ENCODE measurements around the gene VAV1.
"Not testable (repeated sequence)": the region's sequence is repeated elsewhere in the genome, so short reads cannot be mapped to it uniquely, and the experiment has no call there.

Gene VAV1

DNA sequence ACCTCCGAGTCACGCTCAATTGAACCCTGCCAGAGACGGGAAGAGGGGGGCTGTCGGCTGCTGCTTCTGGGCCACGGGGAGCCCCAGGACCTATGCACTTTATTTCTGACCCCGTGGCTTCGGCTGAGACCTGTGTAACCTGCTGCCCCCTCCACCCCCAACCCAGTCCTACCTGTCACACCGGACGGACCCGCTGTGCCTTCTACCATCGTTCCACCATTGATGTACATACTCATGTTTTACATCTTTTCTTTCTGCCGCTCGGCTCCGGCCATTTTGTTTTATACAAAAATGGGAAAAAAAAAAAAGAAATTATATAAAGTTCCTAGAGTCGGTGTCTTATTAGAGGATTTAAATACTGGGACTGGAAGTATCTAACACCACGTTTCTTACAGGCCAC, 21.3 kb upstream of the VAV1 start:
- H3K9me3 ChIP-seq (ENCODE audit: control insufficient read depth, insufficient read depth, low read length): no peaks in the 10 kb centered on the region; the same call in 1 of the 2 replicates
- peaks cover 61% of the 10 kb centered on the region for H3K36me3 ChIP-seq (ENCODE audit: control insufficient read depth, insufficient read depth, low read length)
- H3K4me1 ChIP-seq (ENCODE audit: control insufficient read depth, insufficient read depth, low read length): peaks cover 8% of the 10 kb centered on the region
- no peak overlapping the region for H3K4me3 ChIP-seq (ENCODE audit: low read depth, low read length)
- H3K9ac ChIP-seq (ENCODE audit: low read depth, low read length): no peak overlapping the region
- H3K27me3 ChIP-seq (ENCODE audit: control insufficient read depth, insufficient read depth, low read length): no peaks in the 10 kb centered on the region
- H3K27ac ChIP-seq (ENCODE audit: low read depth, low read length): no peak overlapping the region

DNA sequence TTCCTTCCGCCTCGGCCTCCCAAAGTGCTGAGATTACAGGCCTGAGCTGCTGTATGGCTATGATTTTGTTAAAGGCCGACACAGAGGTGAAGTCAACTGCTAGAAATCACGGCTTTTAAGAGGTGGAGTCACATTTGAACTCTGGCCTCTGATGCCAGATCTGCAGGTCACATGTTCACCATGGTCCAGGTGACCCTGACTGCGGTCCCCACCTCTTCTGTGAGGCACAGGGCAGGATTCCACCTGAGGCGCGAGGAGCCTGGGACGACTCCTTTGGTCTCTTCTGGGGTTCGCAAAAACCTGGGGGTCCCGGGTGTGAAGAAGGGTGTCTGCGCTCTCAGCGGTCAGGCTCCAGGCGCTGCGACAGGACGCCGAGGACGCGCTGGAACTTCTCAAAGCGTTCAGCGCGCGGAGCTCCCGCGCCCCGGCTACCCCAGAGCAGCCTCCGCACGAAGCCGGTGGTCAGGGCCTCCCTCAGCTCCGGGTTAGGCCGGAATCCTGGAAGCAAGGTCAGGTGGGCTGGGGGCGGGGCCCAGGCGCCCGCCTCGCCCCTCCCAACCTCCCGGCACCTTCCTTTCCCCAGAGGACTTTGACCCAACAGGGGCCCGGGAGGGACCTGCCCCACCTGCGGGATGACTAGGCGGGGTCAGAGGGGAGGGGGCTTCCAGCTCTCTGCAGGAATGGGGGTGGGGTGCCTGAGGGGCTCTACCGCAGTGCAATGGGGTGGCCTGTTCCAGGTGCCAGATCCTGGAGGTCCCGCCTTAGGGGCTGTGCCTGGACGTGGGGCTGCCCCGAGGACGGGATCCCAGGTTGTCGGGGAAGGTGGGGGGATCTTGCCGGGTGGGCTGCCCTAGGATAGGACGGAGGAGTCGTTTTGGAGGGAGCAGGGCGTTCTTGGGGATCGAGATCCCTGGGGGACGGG, 20.0 kb upstream of the VAV1 start:
- H3K27me3 ChIP-seq (ENCODE audit: control insufficient read depth, insufficient read depth, low read length): no peaks in the 10 kb centered on the region
- H3K36me3 ChIP-seq (ENCODE audit: control insufficient read depth, insufficient read depth, low read length): peaks cover 50% of the 10 kb centered on the region
- peak overlapping the region; percentile 55 for H3K27ac ChIP-seq (ENCODE audit: low read depth, low read length)
- H3K9ac ChIP-seq (ENCODE audit: low read depth, low read length): peak overlapping the region; percentile 47
- H3K4me3 ChIP-seq (ENCODE audit: low read depth, low read length): peak overlapping the region; percentile 62
- H3K9me3 ChIP-seq (ENCODE audit: control insufficient read depth, insufficient read depth, low read length): no peaks in the 10 kb centered on the region
- peaks cover 8% of the 10 kb centered on the region for H3K4me1 ChIP-seq (ENCODE audit: control insufficient read depth, insufficient read depth, low read length)

DNA sequence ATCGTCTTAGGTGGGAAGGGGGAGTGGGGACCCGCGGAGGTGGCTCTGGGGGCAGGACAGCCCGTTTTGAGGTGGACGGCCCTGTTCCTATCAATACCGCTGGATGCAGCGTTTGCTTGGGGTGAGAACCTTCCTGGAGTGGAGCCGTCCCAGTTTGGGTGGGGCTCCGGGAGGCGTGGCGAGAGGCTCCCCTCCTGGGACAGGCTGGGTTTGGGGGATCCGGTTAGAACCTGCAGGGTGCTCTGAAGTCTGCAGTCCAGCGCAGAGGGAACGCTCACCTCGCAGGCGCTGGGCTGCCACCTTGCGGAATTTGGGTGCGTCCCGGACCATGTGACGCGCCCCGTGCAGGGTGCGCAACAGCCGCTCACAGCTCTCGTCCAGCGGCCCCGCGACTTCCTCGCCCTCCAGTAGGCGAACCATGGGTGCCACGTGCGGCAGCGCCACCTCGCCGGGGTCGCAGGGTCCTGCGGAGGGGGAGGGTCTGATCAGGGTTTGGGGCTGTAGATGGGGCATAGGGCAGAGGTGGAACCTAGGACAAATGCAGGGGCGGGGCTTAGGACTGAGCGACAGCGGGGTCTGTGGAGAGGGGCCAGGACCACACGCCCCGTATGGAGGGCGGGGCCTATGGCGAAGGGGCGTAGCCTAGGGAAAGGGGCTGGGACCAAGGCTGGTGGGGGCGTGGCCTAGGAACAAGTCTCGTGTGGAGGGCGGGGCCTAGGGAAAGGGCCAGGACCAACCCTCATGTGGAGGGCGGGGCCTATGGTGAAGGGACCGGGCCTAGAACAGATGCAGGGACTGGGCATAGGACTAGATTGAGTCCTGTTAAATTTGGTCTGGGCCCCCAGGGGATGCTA, 19.1 kb upstream of the VAV1 start:
- Histone ChIP-seq H3K36me3 (ENCODE audit: control insufficient read depth, insufficient read depth, low read length) (peaks cover 41% of the 10 kb centered on the region), H3K27ac (ENCODE audit: low read depth, low read length) (peak overlapping the region; percentile 55), H3K9ac (ENCODE audit: low read depth, low read length) (peak overlapping the region; percentile 47)

DNA sequence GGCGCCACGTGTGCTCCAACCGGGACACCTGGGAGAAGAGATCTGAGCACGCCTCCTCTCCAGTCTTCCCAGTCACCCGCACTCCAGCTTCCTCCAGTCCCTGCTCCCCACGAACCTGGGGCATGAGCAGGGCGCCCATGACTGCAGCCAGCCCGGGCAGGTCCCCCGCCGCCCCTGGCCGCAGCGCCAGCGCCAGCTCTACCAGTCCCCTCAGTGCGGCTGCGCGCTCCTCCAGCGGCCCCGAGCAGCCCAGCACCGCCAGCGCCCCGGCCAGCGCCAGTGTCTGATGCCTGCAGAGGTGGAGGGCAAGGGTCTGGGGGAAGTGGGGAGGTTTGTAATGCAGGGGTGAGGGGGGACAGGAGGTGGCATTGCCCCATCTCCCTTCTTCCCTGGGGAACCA, 18.4 kb upstream of the VAV1 start:
- H3K4me3 ChIP-seq (ENCODE audit: low read depth, low read length): no peak overlapping the region
- no peaks in the 10 kb centered on the region for H3K9me3 ChIP-seq (ENCODE audit: control insufficient read depth, insufficient read depth, low read length)
- no peak overlapping the region for H3K27ac ChIP-seq (ENCODE audit: low read depth, low read length)
- peaks cover 34% of the 10 kb centered on the region for H3K36me3 ChIP-seq (ENCODE audit: control insufficient read depth, insufficient read depth, low read length)
- H3K4me1 ChIP-seq (ENCODE audit: control insufficient read depth, insufficient read depth, low read length): peaks cover 8% of the 10 kb centered on the region
- H3K27me3 ChIP-seq (ENCODE audit: control insufficient read depth, insufficient read depth, low read length): no peaks in the 10 kb centered on the region
- no peak overlapping the region for H3K9ac ChIP-seq (ENCODE audit: low read depth, low read length)

More for the DNA sequence above, 19.1 kb upstream of the VAV1 start:
- Histone ChIP-seq H3K27me3 (ENCODE audit: control insufficient read depth, insufficient read depth, low read length) (no peaks in the 10 kb centered on the region), H3K4me3 (ENCODE audit: low read depth, low read length) (peak overlapping the region; percentile 62), H3K4me1 (ENCODE audit: control insufficient read depth, insufficient read depth, low read length) (peaks cover 8% of the 10 kb centered on the region), H3K9me3 (ENCODE audit: control insufficient read depth, insufficient read depth, low read length) (no peaks in the 10 kb centered on the region)

DNA sequence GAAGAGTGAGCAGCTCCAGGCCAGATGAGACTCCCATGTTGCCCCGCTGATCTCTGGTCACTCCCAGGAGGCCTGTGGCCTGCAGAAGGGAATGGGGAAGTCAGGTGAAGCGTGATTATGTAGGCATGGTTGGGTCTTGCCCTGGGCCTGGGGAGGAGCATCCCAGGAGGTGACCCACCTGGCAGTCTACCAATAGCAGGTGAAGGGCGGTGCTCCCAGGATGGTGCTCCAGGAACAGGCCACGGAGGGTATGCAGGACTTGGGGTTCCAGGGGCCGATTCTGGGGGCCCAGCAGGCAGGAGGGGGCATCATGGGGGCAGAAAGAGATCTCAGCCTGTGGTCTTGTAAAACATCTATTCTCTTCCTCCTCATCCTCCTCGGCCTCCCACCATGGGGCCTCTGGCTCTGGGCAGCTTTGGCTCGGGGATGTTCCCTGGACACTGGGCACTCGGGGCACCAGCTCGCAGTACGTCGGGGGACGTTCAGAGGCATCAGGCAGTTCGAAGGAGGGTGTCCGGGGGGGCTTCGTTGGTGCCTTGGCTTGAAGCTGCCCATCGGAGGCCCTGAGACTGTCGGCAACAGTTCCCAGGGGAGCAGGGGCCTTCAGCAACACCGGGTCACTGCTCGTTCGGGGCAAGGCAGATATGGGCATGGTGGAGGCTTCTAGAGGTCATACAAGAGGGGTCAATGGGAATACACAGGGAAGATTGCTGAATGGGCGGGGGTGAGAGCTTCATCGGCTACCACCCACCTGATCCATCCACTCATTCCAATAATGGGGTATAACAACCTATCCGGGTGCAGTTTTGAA, 17.6 kb upstream of the VAV1 start:
- peaks cover 8% of the 10 kb centered on the region for H3K4me1 ChIP-seq (ENCODE audit: control insufficient read depth, insufficient read depth, low read length)
- no peak overlapping the region for H3K4me3 ChIP-seq (ENCODE audit: low read depth, low read length)
- H3K36me3 ChIP-seq (ENCODE audit: control insufficient read depth, insufficient read depth, low read length): peaks cover 32% of the 10 kb centered on the region
- no peaks in the 10 kb centered on the region for H3K27me3 ChIP-seq (ENCODE audit: control insufficient read depth, insufficient read depth, low read length)
- no peak overlapping the region for H3K27ac ChIP-seq (ENCODE audit: low read depth, low read length)
- H3K9me3 ChIP-seq (ENCODE audit: control insufficient read depth, insufficient read depth, low read length): no peaks in the 10 kb centered on the region
- H3K9ac ChIP-seq (ENCODE audit: low read depth, low read length): no peak overlapping the region

DNA sequence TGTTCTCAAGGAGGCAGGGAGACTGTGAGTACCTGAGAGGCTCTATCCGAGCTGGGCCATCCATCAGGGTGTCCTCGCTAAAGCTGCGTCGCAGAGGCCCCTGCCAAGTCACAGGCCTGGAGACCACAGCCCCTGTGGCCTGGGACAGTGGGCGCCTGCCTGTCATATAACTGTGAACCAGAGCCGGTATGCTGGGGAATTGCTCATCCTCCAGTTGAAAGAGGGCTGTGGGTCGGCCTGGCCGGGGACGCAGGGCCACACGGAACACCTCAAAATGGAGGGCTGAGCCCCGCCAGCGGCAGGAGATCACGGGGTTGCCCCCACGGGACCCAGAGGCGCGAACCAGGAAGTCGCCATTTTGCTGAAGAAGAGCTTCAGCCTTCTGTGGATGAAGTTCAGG, 11.9 kb upstream of the VAV1 start:
- Histone ChIP-seq H3K36me3 (ENCODE audit: control insufficient read depth, insufficient read depth, low read length) (peaks cover 12% of the 10 kb centered on the region), H3K27me3 (ENCODE audit: control insufficient read depth, insufficient read depth, low read length) (no peaks in the 10 kb centered on the region), H3K9ac (ENCODE audit: low read depth, low read length) (no peak overlapping the region), H3K27ac (ENCODE audit: low read depth, low read length) (no peak overlapping the region), H3K4me1 (ENCODE audit: control insufficient read depth, insufficient read depth, low read length) (peaks cover 2% of the 10 kb centered on the region), H3K4me3 (ENCODE audit: low read depth, low read length) (no peak overlapping the region), H3K9me3 (ENCODE audit: control insufficient read depth, insufficient read depth, low read length) (no peaks in the 10 kb centered on the region)

DNA sequence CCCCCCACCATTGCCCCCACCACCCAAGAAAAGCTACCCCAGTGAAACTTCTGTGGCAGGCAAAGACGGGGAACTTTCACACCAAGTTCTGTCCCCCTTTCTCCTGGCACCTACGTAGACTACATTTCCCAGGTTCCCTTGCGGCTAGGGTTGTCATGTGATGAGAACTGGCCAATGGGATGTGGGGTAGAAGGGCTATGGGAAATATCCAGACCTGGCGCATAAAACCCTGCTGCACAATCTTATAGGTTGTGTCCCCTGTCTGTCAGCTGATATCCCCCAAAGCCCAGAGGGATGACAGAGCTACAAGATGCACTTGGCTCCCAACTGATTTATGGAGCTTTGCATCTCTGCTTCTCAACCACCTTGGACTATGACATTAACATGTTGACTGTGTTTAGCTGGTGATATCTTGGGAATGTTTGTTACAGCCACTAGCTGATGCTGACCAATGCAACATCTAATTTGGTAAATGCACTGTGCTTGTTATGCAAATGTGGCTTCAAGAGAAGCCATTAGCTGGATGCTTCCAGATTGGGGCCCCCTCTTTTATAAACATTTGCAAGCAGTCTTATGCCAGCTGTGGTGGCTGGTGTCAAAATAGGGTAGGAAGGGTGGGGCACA, 11.3 kb upstream of the VAV1 start:
- Histone ChIP-seq H3K27ac (ENCODE audit: low read depth, low read length) (no peak overlapping the region), H3K4me1 (ENCODE audit: control insufficient read depth, insufficient read depth, low read length) (peaks cover 6% of the 10 kb centered on the region)

DNA sequence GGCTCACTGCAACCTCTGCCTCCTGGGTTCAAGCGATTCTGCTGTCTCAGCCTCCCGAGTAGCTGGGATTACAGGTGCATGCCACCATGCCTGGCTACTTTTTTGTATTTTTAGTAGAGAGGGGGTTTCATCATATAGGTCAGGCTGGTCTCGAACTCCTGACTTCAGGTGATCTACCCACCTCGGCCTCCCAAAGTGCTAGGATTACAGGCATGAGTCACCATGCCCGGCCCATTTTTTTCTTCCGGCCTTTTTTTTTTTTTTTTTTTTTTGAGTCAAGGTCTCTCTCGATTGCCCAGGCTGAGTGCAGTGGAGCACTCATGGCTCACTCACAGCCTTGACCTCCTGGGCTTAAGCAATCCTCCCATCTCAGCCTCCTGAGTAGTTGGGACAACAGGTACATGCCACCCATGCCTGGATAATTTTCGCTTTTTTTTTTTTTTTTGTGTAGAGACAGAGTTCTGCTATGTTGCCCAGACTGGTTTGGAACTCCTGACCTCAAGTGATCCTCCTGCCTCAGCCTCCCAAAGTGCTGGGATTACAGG, 10.2 kb upstream of the VAV1 start:
- not testable (repeated sequence) for H3K9ac ChIP-seq (ENCODE audit: low read depth, low read length); H3K27ac ChIP-seq (ENCODE audit: low read depth, low read length); H3K9me3 ChIP-seq (ENCODE audit: control insufficient read depth, insufficient read depth, low read length); H3K36me3 ChIP-seq (ENCODE audit: control insufficient read depth, insufficient read depth, low read length); H3K27me3 ChIP-seq (ENCODE audit: control insufficient read depth, insufficient read depth, low read length); H3K4me3 ChIP-seq (ENCODE audit: low read depth, low read length)
- H3K4me1 ChIP-seq (ENCODE audit: control insufficient read depth, insufficient read depth, low read length): peaks cover 11% of the 10 kb centered on the region

More for the DNA sequence above, 11.3 kb upstream of the VAV1 start:
- Histone ChIP-seq H3K9ac (ENCODE audit: low read depth, low read length) (no peak overlapping the region), H3K9me3 (ENCODE audit: control insufficient read depth, insufficient read depth, low read length) (no peaks in the 10 kb centered on the region), H3K4me3 (ENCODE audit: low read depth, low read length) (no peak overlapping the region), H3K36me3 (ENCODE audit: control insufficient read depth, insufficient read depth, low read length) (peaks cover 12% of the 10 kb centered on the region), H3K27me3 (ENCODE audit: control insufficient read depth, insufficient read depth, low read length) (no peaks in the 10 kb centered on the region)

DNA sequence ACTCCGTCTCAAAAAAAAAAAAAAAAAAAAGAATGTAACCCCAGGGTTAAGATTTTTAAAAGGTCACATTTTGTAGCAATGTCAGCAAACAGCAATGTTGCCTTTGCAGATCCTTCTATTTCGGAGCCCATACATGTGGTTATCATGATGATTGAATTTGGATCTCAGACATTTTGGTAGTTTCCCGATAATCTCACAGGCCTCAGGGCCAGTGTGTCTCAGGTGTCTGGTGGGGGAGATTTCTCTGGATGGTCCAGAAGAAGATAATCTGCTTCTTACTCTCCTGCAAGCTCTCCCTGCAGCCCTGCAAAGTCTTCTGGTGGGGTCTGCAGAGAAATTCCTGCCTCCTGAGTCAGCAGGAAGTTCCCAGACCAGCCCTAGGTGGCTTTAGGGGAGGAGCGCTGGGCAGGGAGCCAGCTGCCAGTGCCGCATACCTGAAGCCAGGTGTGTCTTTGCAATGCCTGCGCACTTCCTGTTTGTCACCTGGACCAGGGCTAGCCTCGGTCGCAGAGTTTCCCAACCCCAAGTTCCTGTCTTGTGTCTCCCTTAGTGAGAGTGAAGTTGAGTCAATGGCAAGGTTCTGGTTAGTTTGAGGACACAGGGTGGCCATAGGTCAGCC, 6.7 kb upstream of the VAV1 start:
- Histone ChIP-seq H3K36me3 (ENCODE audit: control insufficient read depth, insufficient read depth, low read length) (0 out of 2 replicates have a peak, but pooled peaks cover 4% of the 10 kb centered on the region), H3K27ac (ENCODE audit: low read depth, low read length) (peak overlapping the region; percentile 92), H3K27me3 (ENCODE audit: control insufficient read depth, insufficient read depth, low read length) (no peaks in the 10 kb centered on the region), H3K4me1 (ENCODE audit: control insufficient read depth, insufficient read depth, low read length) (peaks cover 11% of the 10 kb centered on the region), H3K4me3 (ENCODE audit: low read depth, low read length) (peak overlapping the region; percentile 85), H3K9me3 (ENCODE audit: control insufficient read depth, insufficient read depth, low read length) (no peaks in the 10 kb centered on the region), H3K9ac (ENCODE audit: low read depth, low read length) (peak overlapping the region; percentile 73)
